Stomach smooth muscle (tissue), 2 donors: ENCODE results near the gene SYP.

Source experiments
- H3K27ac ChIP-seq: one replicate; pipeline ENCODE4 v1.7.0; 2013; ENCODE audit warnings: mild to moderate bottlenecking, low read length, inconsistent platforms
- H3K27me3 ChIP-seq, 2 donors: one replicate each; pipeline ENCODE4 v1.7.0; 2013; ENCODE audit warnings: low read length in 2 of 2; ENCODE audit not compliant: insufficient read depth in 2 of 2, control insufficient read depth in 1 of 2
- H3K36me3 ChIP-seq, 2 donors: one replicate each; pipeline ENCODE4 v1.7.0; 2013; ENCODE audit warnings: low read length in 2 of 2; ENCODE audit not compliant: control insufficient read depth in 2 of 2, insufficient read depth in 2 of 2
- H3K4me1 ChIP-seq: one replicate; pipeline ENCODE4 v1.7.0; 2013; ENCODE audit warnings: low read length; ENCODE audit not compliant: control insufficient read depth, insufficient read depth
- H3K4me3 ChIP-seq, 2 donors: one replicate each; pipeline ENCODE4 v1.7.0; 2013; ENCODE audit warnings: low read length in 2 of 2
- H3K9ac ChIP-seq, 2 donors: one replicate each; pipeline ENCODE4 v1.7.0; 2013; ENCODE audit warnings: low read length in 2 of 2, mild to moderate bottlenecking in 1 of 2
- H3K9me3 ChIP-seq, 2 donors: one replicate each; pipeline ENCODE4 v1.7.0; 2013; ENCODE audit warnings: low read length in 2 of 2; ENCODE audit not compliant: control insufficient read depth in 2 of 2
- donor health status: healthy.
- donor health status: Pancreatic carcinoma.

SYP gene

DNA sequence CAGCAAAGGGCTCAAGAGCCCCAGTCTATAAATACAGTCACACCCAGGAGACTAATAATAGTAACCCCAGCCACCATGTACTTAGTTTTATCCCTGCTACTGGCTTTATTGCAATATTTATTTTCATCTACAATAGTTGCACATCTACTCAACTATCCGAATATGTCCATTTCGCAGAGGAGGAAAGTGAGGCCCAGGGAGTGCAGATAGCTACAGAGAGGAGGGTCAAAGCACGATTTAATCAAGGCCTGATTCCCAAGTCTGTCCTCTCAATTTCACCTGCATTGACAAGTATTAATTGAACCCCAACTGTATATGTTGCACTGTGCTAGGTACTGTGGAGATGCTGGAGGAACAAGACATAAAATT, 32.3 kb downstream of the SYP start:
- peaks cover 19% of the 10 kb centered on the region for H3K4me1 ChIP-seq
- peak overlapping the region; percentile 88 to 90 for H3K9ac ChIP-seq
- H3K27ac ChIP-seq = peak overlapping the region; percentile 95
- H3K4me3 ChIP-seq = peak overlapping the region; percentile 68 to 74
- no peaks in the 10 kb centered on the region for H3K36me3 ChIP-seq
- peaks cover 0 to 5% of the 10 kb centered on the region in 2 donors for H3K27me3 ChIP-seq
- no peaks in the 10 kb centered on the region for H3K9me3 ChIP-seq

GRCh38 chrX:49166914-49167739, 32.9 kb downstream of the SYP start:
- Histone ChIP-seq H3K4me3 (peak overlapping the region; percentile 68 to 74), H3K27ac (peak overlapping the region; percentile 95), H3K27me3 (peaks cover 0 to 5% of the 10 kb centered on the region in 2 donors), H3K9ac (peak overlapping the region; percentile 88 to 90), H3K36me3 (no peaks in the 10 kb centered on the region), H3K4me1 (peaks cover 19% of the 10 kb centered on the region), H3K9me3 (no peaks in the 10 kb centered on the region)

- Histone ChIP-seq H3K27me3 (peaks cover 0 to 5% of the 10 kb centered on the region in 2 donors), H3K4me1 (peaks cover 19% of the 10 kb centered on the region), H3K4me3 (peak overlapping the region; percentile 54 to 74), H3K9me3 (no peaks in the 10 kb centered on the region), H3K9ac (peak overlapping the region; percentile 73 to 88), H3K36me3 (no peaks in the 10 kb centered on the region), H3K27ac (peak overlapping the region; percentile 95)
These were observed 33.8 kb downstream of the SYP start for GRCh38 chrX:49165901-49166881.

- Histone ChIP-seq H3K9ac (no peak overlapping the region), H3K27ac (peak overlapping the region; percentile 95), H3K36me3 (no peaks in the 10 kb centered on the region), H3K27me3 (peaks cover 0 to 5% of the 10 kb centered on the region in 2 donors), H3K9me3 (no peaks in the 10 kb centered on the region), H3K4me3 (no peak overlapping the region), H3K4me1 (peaks cover 18% of the 10 kb centered on the region)
These were observed 35.2 kb downstream of the SYP start for GRCh38 chrX:49164589-49165360.

DNA sequence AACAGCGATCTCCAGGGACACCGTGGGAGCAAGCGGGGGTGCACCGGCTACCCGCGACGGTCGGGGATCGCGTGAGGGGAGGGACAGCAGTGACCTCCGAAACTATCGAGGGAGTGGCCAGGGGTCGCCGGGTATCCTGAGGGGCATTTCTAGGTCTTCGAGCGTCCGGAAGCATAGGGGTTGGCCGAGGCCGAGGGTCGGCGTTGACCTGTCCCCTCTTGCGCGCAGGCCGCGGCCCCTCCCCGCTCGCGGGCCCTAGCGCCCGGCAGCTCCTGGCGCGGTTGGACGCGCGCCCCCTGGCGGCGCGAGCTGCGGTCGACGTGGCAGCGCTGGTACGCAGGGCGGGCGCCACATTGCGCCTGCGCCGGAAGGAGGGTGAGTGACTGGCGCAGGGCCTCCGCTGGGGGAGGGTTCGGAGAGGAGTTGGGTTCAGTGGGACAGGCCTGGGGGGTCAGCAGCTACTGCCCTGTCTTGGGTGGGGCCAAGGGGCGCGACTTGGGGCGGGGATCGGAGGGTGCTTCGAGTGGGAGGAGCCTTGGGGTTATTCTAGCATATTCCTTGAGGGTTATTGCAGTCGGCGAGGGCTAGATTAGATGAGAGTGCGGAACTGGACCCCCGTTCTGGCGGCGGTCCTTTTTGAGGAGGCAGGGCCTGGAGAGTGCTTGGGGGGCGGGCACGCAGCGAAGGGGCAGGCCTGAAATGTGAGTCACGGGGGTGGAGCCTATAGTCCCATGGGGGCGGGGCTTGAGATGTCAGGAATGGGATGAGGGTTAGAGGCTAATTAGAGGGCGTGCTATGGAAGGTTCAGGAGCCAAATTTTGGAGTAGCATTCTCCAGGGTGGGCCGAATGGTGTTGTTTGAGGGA, 36.2 kb downstream of the SYP start:
- Histone ChIP-seq H3K9ac (peak overlapping the region; percentile 47 to 67), H3K36me3 (no peaks in the 10 kb centered on the region), H3K27me3 (peaks cover 0 to 9% of the 10 kb centered on the region in 2 donors), H3K4me3 (peak overlapping the region; percentile 35 to 62), H3K27ac (peak overlapping the region; percentile 87), H3K9me3 (no peaks in the 10 kb centered on the region), H3K4me1 (peaks cover 15% of the 10 kb centered on the region)

GRCh38 chrX:49162620-49163019, 37.4 kb downstream of the SYP start, which contains the start of gene MAGIX:
TSS of gene MAGIX (plus strand) at chrX:49162758. CDS start at chrX:49162890, 132 bp downstream.
- peak within 1 kb of the TSS; percentile 35 to 62 for H3K4me3 ChIP-seq
- H3K9ac ChIP-seq = peak within 1 kb of the TSS; percentile 47 to 67

GRCh38 chrX:49161632-49162031, 38.4 kb downstream of the SYP start:
- peaks cover 0 to 7% of the 10 kb centered on the region in 2 donors for H3K27me3 ChIP-seq
- no peaks in the 10 kb centered on the region for H3K36me3 ChIP-seq
- H3K9ac ChIP-seq = no peak overlapping the region
- peaks cover 8% of the 10 kb centered on the region for H3K4me1 ChIP-seq
- no peaks in the 10 kb centered on the region for H3K9me3 ChIP-seq
- no peak overlapping the region for H3K4me3 ChIP-seq
- no peak overlapping the region for H3K27ac ChIP-seq

More at GRCh38 chrX:49162620-49163019, 37.4 kb downstream of the SYP start, which contains the start of gene MAGIX:
- Histone ChIP-seq H3K36me3 (no peaks in the 10 kb centered on the region), H3K27ac (peak within 1 kb of the TSS; percentile 87), H3K4me1 (peaks cover 15% of the 10 kb centered on the region), H3K27me3 (peaks cover 0 to 10% of the 10 kb centered on the region in 2 donors), H3K9me3 (no peaks in the 10 kb centered on the region)

DNA sequence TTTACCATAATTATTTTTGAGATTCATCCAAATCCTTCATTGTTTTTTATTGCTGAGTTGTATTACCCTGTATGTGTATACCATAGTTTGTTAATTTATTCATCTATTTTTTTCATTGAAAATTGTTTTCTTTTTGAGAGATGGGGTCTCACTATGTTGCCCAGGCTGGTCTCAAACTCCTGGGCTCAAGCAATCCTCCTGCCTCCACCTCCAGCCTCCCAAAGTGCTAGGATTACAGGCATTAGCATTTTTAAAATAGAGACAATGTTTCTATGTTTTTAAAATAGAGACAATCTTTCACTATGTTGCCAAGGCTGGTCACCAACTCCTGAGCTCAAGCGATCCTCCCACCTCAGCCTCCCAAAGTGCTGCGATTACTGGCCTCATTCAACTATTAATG, 39.1 kb downstream of the SYP start:
- no peak overlapping the region for H3K9ac ChIP-seq
- no peaks in the 10 kb centered on the region for H3K9me3 ChIP-seq
- peaks cover 9% of the 10 kb centered on the region for H3K4me1 ChIP-seq
- H3K27me3 ChIP-seq = peaks cover 0 to 7% of the 10 kb centered on the region in 2 donors
- H3K4me3 ChIP-seq = no peak overlapping the region
- no peak overlapping the region for H3K27ac ChIP-seq
- no peaks in the 10 kb centered on the region for H3K36me3 ChIP-seq

DNA sequence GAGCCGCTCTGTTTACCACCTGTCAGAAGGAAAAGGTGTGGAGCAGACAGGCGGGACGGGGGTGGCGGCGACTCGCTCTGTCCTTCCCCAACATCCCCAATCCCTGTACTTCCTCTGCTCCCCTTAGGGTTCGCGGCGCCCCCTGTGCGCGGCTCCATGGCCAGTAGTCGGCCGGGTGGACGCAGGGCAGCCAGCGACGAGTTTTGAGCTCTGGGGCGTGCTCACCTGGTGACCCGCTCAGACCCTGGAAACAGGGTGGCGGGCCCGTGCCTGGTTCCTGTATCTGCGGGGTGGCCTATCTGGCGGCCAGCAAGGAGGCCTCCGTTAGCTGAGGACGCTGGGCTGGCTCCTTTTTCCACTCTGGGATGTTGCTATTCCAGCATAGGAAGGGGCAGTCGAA, 42.8 kb downstream of the SYP start:
- Histone ChIP-seq H3K4me3 (no peak overlapping the region), H3K4me1 (peaks cover 7% of the 10 kb centered on the region)

More for the DNA sequence above, 42.8 kb downstream of the SYP start:
- Histone ChIP-seq H3K36me3 (no peaks in the 10 kb centered on the region), H3K9ac (no peak overlapping the region), H3K27me3 (peaks cover 0 to 5% of the 10 kb centered on the region in 2 donors), H3K9me3 (peaks cover 0 to 2% of the 10 kb centered on the region in 2 donors), H3K27ac (no peak overlapping the region)
